K562 (cell line): Measurements from ENCODE around the gene ERP29. TPM values are rescaled to one million over a fixed set of nuclear protein-coding genes. Genes with fewer than 3 reads are reported as not detected.

Experiments
- BCL6 ChIP-seq: fragments of 250-450 bp; sonication (Bioruptor Pico); IDR thresholded peaks from 2 replicates; pipeline ENCODE4 v1.4.0; 2020
- CBX3 ChIP-seq, 2 experiments: IDR thresholded peaks; 1 replicate in 1 of 2; 2 replicates in 1 of 2; pipeline ENCODE4 v1.6.1; 2012; ENCODE audit warnings: inconsistent platforms in 2 of 2, low read length in 2 of 2, borderline replicate concordance in 1 of 2, control low read depth in 1 of 2
- CREB3L1 ChIP-seq: fragments of 450-650 bp; IDR thresholded peaks from 2 replicates; pipeline ENCODE4 v1.6.1; 2014; ENCODE audit warnings: low read depth, mild to moderate bottlenecking, moderate library complexity, borderline replicate concordance
- DIDO1 ChIP-seq: fragments of 450-650 bp; IDR thresholded peaks from 2 replicates; pipeline ENCODE4 v1.6.1; 2016; ENCODE audit warnings: low read depth, missing biosample characterization, missing genetic modification characterization
- E2F6 ChIP-seq, 2 experiments: IDR thresholded peaks; 2 replicates each; pipeline ENCODE4 v1.6.1; 2011; ENCODE audit warnings: borderline replicate concordance in 1 of 2, control low read depth in 1 of 2, low read depth in 1 of 2, low read length in 1 of 2, mild to moderate bottlenecking in 1 of 2, mixed read lengths in 1 of 2, moderate library complexity in 1 of 2; ENCODE audit not compliant: insufficient read depth in 1 of 2, insufficient read length in 1 of 2, poor library complexity in 1 of 2, severe bottlenecking in 1 of 2; ENCODE audit errors: extremely low read depth in 1 of 2
- FOXA3 ChIP-seq, 2 experiments: fragments of 450-650 bp in 1 of 2; sonication (generic) in 1 of 2; formaldehyde crosslinking; IDR thresholded peaks in 1 of 2; conservative IDR thresholded peaks in 1 of 2; 2 replicates each; pipeline versions ENCODE4 v1.4.0 to v1.8.0; 2020 to 2022; ENCODE audit warnings: mild to moderate bottlenecking in 2 of 2, missing genetic modification reagents in 1 of 2
- HDAC1 ChIP-seq, 2 experiments: fragments of 450-650 bp; IDR thresholded peaks; 2 replicates each; pipeline ENCODE4 v1.6.1; 2016 to 2017; ENCODE audit warnings: inconsistent platforms in 1 of 2, mild to moderate bottlenecking in 1 of 2, moderate library complexity in 1 of 2
- KLF13 ChIP-seq: fragments of 450-650 bp; IDR thresholded peaks from 2 replicates; pipeline ENCODE4 v1.6.1; 2016; ENCODE audit warnings: missing genetic modification characterization, low read depth, mild to moderate bottlenecking, missing compliant biosample characterization, moderate library complexity, borderline replicate concordance
- MAFG ChIP-seq: fragments of 450-650 bp; conservative IDR thresholded peaks from 2 replicates; pipeline ENCODE4 v1.6.1; 2016; ENCODE audit warnings: missing genetic modification characterization, missing compliant biosample characterization
- MBD1 ChIP-seq: fragments of 250-450 bp; sonication (Bioruptor Pico); IDR thresholded peaks from 2 replicates; pipeline ENCODE4 v1.8.0; 2022; ENCODE audit warnings: inconsistent platforms
- MYNN ChIP-seq, 2 experiments: sonication (generic); formaldehyde crosslinking in 1 of 2; IDR thresholded peaks; 2 replicates each; pipeline versions ENCODE4 v1.5.0 to v1.6.1; 2016 to 2020; ENCODE audit warnings: antibody characterized with exemption in 1 of 2, missing genetic modification reagents in 1 of 2
- POLR2H ChIP-seq: IDR thresholded peaks from 2 replicates; pipeline ENCODE4 v1.6.1; 2016; ENCODE audit warnings: missing genetic modification characterization, low read depth, mild to moderate bottlenecking, control low read depth, missing compliant biosample characterization, moderate library complexity
- RBFOX2 ChIP-seq: fragments of 200-400 bp; formaldehyde crosslinking; IDR thresholded peaks from 2 replicates; pipeline ENCODE4 v1.6.1; 2017; ENCODE audit warnings: low read depth, mild to moderate bottlenecking, low read length, moderate library complexity
- SNRNP70 ChIP-seq: fragments of 200-400 bp; formaldehyde crosslinking; optimal IDR thresholded peaks from 2 replicates; pipeline ENCODE3; 2017; ENCODE audit warnings: low read depth, low read length
- TAF9B ChIP-seq: fragments of 450-650 bp; IDR thresholded peaks from 2 replicates; pipeline ENCODE4 v1.6.1; 2018; ENCODE audit warnings: mild to moderate bottlenecking; ENCODE audit not compliant: partially characterized antibody
- TBP ChIP-seq: optimal IDR thresholded peaks from 2 replicates; pipeline ENCODE3; 2011; ENCODE audit warnings: low read depth, low read length, improper control_type of control experiment
- TOE1 ChIP-seq, 2 experiments: fragments of 450-650 bp in 1 of 2; sonication (generic) in 1 of 2; formaldehyde crosslinking in 1 of 2; IDR thresholded peaks; 2 replicates each; pipeline versions ENCODE4 v1.7.1 to v1.8.0; 2016 to 2022; ENCODE audit warnings: borderline replicate concordance in 2 of 2, mild to moderate bottlenecking in 2 of 2, antibody characterized with exemption in 1 of 2, inconsistent platforms in 1 of 2, low read depth in 1 of 2, missing genetic modification reagents in 1 of 2, moderate library complexity in 1 of 2
- U2AF1 ChIP-seq: fragments of 200-400 bp; formaldehyde crosslinking; optimal IDR thresholded peaks from 2 replicates; pipeline ENCODE3; 2017; ENCODE audit warnings: mild to moderate bottlenecking, low read depth, low read length, moderate library complexity
- XRCC3 ChIP-seq: fragments of 450-650 bp; IDR thresholded peaks from 2 replicates; pipeline ENCODE4 v1.6.1; 2017; ENCODE audit warnings: mild to moderate bottlenecking, moderate library complexity
- ZFX ChIP-seq: sonication (generic); formaldehyde crosslinking; IDR thresholded peaks from 2 replicates; pipeline ENCODE4 v1.8.0; 2022; ENCODE audit warnings: mild to moderate bottlenecking, missing genetic modification reagents, moderate library complexity
- ZNF146 ChIP-seq: IDR thresholded peaks from one replicate; pipeline ENCODE4 v1.6.1; 2018; ENCODE audit warnings: missing compliant biosample characterization; ENCODE audit not compliant: unreplicated experiment
- ZNF830 ChIP-seq: fragments of 250-450 bp; sonication (Bioruptor Pico); IDR thresholded peaks from 2 replicates; pipeline ENCODE4 v1.5.0; 2021; ENCODE audit warnings: mild to moderate bottlenecking
- polyA plus RNA-seq, 8 experiments: library from polyadenylated mRNA; depleted of rRNA in 4 of 8; stranded (reverse) in 5 of 8; unstranded in 3 of 8; fragments of >200 nt; fragmentation: Nextera tagmentation in 2 of 8; fragmentation: Illumina TruSeq in 1 of 8; extraction: Ambion mirVana in 2 of 8; extraction: Trizol in 1 of 8; gene quantifications; 2 replicates each; pipeline versions ENCODE4 v1.2.1 to v1.2.3, GENCODE V29; 2011 to 2014; ENCODE audit warnings: inconsistent platforms in 1 of 8, missing spikeins in 1 of 8
- total RNA-seq, 7 experiments: library from RNA; depleted of rRNA in 6 of 7; stranded (reverse); fragments of >200 nt in 6 of 7; fragmentation: Illumina TruSeq in 2 of 7; extraction: Trizol in 2 of 7; gene quantifications; 2 replicates each; pipeline versions ENCODE4 v1.2.1 to v1.2.3, GENCODE V29; 2011 to 2021; ENCODE audit warnings: low replicate concordance in 1 of 7

Gene ERP29
- total and polyA plus RNA-seq, 9 of the 15 experiments (the other 6 are each of a cell fraction or from before 2014, with no cell fraction given), result 42.4 to 146 (median 111) TPM

GRCh38 chr12:112013601-112014402 lies 576 bp downstream of the ERP29 start (continued):
- TF ChIP-seq XRCC3 (no peak), MYNN (IDR thresholded peaks at IDR 0.05) (no peak), MYNN (CRISPR knock-in tag; IDR thresholded peaks at IDR 0.05) (no peak), TBP (no peak), DIDO1 (no peak), KLF13 (tag) (no peak; the same call in 1 of the 2 replicates), CREB3L1 (no peak), HDAC1 (IDR thresholded peaks at IDR 0.05) (peak in 1 of 2 experiments; percentile 52; a peak in 1 of 4 replicates), MAFG (tag) (no peak), ZFX (CRISPR knock-in tag) (peak; percentile 92), CBX3 (IDR thresholded peaks at IDR 0.05; ENCODE audit: borderline replicate concordance in 1 of 2, low read length in 2 of 2) (0 out of 3 replicates have a peak, but pooled peaks of 1 of the 2 experiments have one; percentile 20), RBFOX2 (peak; percentile 73), FOXA3 (CRISPR knock-in tag; conservative IDR thresholded peaks at IDR 0.05 in 1 of 2, IDR thresholded peaks at IDR 0.05 in 1 of 2) (no peak), TOE1 (IDR thresholded peaks at IDR 0.05; ENCODE audit: borderline replicate concordance) (no peak), TOE1 (CRISPR knock-in tag; IDR thresholded peaks at IDR 0.05; ENCODE audit: borderline replicate concordance, low read depth) (peak; percentile 95), U2AF1 (no peak), TAF9B (peak; percentile 10), BCL6 (CRISPR knock-in tag) (no peak), ZNF146 (no peak), POLR2H (tag) (peak; percentile 30), SNRNP70 (no peak), MBD1 (CRISPR knock-in tag) (no peak), E2F6 (IDR thresholded peaks at IDR 0.05; ENCODE audit: borderline replicate concordance in 1 of 2, extremely low read depth in 1 of 2, insufficient read depth in 1 of 2, insufficient read length in 1 of 2, low read depth in 1 of 2, low read length in 1 of 2, poor library complexity in 1 of 2, severe bottlenecking in 1 of 2) (peak in 1 of 2 experiments; percentile 60), ZNF830 (no peak)
